Lower leg skin (tissue), 4 donors: ENCODE data around the gene PACRG. TPM values are rescaled to one million over a fixed set of nuclear protein-coding genes. Genes with fewer than 3 reads are reported as not detected.

ENCODE experiments used
- DNase-seq, 2 donors: peaks; one replicate each; pipeline ENCODE4 v3.0.0-alpha.2; 2019; ENCODE audit warnings: low spot score in 2 of 2
- H3K4me3 ChIP-seq: fragments of 200-600 bp; sonication (generic); 2 replicates; pipeline ENCODE4 v1.5.1; 2017; ENCODE audit warnings: mild to moderate bottlenecking, low read depth; ENCODE audit not compliant: poor library complexity, severe bottlenecking
- POLR2A ChIP-seq, 2 donors: fragments of 450-650 bp; IDR thresholded peaks; one replicate each; pipeline ENCODE4 v1.6.1; 2016 to 2017; ENCODE audit warnings: antibody characterized with exemption in 2 of 2, mild to moderate bottlenecking in 1 of 2, moderate library complexity in 1 of 2
- WGBS, 2 donors: methylation state at CpG; one replicate each; pipeline ENCODE4 v1.1.5; 2018; 5-methylcytosine and 5-hydroxymethylcytosine counted together
- intact Hi-C: fragments of 100-400 bp; cut with DNase I; formaldehyde crosslinking; loops from one replicate; pipeline ENCODE4 v1.15.0; 2023; ENCODE audit warnings: low total_unique reads
- total RNA-seq, 4 donors: library from RNA; depleted of rRNA; stranded (reverse); fragments of >200 nt; gene quantifications; one replicate each; pipeline ENCODE4 v1.1.0, GENCODE V29; 2016
- TF ChIP-seq, protein P1 (sequence below), 3 donors: fragments of 450-650 bp; IDR thresholded peaks; one replicate each; pipeline ENCODE4 v1.5.1; 2016; ENCODE audit warnings: antibody characterized with exemption in 3 of 3, mild to moderate bottlenecking in 3 of 3, moderate library complexity in 2 of 3

PACRG gene
- total RNA-seq, 4 donors from 2014 or later = 0.38 to 3.9 (median 3.4) TPM; not detected in 1

DNA sequence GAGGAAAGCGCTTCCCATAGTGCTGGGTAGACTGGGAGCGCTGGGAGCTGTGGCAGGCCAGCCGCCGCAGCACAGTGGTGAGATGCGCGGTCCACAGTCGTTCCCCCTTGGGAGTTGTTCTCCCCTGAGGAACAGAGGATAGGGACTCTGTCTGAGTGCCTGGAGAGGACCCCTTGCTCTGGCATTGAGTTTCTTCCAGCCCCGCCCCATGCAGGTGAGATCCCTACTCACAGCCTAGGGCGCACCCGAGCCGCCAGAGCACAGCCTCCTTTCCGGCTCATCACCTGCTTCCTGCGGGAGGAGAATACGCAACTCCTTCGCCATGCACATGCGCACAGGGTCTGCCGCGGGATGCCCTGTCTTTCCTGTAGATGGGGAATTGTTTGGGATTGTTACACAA lies 140.6 kb downstream of the PACRG start:
- TF ChIP-seq POLR2A (IDR thresholded peaks at IDR 0.05) = no peak
- TF ChIP-seq, protein P1, sequence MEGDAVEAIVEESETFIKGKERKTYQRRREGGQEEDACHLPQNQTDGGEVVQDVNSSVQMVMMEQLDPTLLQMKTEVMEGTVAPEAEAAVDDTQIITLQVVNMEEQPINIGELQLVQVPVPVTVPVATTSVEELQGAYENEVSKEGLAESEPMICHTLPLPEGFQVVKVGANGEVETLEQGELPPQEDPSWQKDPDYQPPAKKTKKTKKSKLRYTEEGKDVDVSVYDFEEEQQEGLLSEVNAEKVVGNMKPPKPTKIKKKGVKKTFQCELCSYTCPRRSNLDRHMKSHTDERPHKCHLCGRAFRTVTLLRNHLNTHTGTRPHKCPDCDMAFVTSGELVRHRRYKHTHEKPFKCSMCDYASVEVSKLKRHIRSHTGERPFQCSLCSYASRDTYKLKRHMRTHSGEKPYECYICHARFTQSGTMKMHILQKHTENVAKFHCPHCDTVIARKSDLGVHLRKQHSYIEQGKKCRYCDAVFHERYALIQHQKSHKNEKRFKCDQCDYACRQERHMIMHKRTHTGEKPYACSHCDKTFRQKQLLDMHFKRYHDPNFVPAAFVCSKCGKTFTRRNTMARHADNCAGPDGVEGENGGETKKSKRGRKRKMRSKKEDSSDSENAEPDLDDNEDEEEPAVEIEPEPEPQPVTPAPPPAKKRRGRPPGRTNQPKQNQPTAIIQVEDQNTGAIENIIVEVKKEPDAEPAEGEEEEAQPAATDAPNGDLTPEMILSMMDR (IDR thresholded peaks at IDR 0.05) = no peak
- no peak for DNase-seq
- WGBS, 2 donors = 88 to 92% methylated on average over 18 of the region's 18 CpGs
- no peak overlapping the region for H3K4me3 ChIP-seq
- intact Hi-C loops = no loop called here

DNA sequence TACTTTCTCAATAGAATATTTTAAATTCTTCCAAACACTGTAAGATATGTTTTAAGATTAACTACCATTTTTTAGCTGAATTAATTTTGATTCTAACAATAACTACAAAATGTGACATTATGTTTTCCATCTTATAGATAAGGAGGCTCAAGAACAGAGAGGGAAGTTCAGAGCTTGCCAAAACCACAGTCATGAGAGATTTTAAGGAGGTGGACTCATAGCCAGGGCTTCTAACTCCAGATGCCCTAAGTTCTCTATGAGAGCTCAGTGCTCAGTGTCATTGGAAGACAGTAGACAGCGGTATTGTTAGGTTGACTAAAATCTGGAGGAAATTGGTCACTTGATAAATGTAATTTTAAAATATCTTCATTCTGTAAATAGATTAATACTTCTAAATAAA lies 144.2 kb downstream of the PACRG start:
- DNase-seq = no peak
- WGBS, 2 donors = 89 to 93% methylated on average over 1 of the region's 1 CpG
- intact Hi-C loops = no loop called here
- no peak overlapping the region for H3K4me3 ChIP-seq
- TF ChIP-seq, protein P1 (IDR thresholded peaks at IDR 0.05) = no peak
- TF ChIP-seq POLR2A (IDR thresholded peaks at IDR 0.05) = no peak

DNA sequence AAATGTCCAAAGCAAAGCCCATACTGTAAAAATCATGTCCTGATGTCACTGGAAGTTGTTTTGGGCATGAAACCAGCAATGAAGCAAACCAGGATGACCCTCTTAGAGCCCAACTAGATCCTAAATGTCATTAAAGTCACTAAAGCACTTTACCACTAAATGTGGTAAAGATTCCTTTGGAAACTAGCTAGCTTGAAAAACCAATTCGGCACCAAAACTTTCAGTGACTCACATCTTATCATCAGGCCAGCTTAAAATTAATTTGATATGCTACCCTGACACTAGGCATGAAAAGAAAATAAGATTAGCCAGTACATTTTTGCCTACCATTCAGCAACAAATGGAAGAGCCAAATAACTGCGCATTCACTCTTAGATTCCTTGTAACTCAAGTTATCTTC lies 145.8 kb downstream of the PACRG start:
- no peak overlapping the region for H3K4me3 ChIP-seq
- intact Hi-C loops = no loop called here
- WGBS, 2 donors = 73 to 85% methylated on average over 2 of the region's 2 CpGs
- no peak for TF ChIP-seq POLR2A (IDR thresholded peaks at IDR 0.05)
- TF ChIP-seq, protein P1 (IDR thresholded peaks at IDR 0.05) = no peak
- DNase-seq = no peak

DNA sequence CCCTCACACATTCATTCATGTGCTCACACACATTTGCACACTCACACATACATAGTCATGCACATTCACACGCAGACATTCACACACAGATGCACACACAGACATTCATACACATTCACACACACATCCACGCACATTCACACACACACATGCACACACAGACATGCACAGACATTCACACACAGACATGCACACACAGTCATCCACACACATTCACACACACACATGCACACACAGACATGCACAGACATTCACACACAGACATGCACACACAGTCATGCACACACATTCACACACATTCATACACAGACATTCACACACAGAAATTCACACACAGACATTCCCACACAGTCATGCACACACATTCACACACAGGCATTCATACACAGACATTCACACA lies 147.3 kb downstream of the PACRG start:
- no peak overlapping the region for H3K4me3 ChIP-seq
- 92 to 96% methylated on average over 2 of the region's 2 CpGs for WGBS, 2 donors
- TF ChIP-seq, protein P1 (IDR thresholded peaks at IDR 0.05) = no peak
- TF ChIP-seq POLR2A (IDR thresholded peaks at IDR 0.05) = no peak
- DNase-seq = no peak
- intact Hi-C loops = no loop called here

DNA sequence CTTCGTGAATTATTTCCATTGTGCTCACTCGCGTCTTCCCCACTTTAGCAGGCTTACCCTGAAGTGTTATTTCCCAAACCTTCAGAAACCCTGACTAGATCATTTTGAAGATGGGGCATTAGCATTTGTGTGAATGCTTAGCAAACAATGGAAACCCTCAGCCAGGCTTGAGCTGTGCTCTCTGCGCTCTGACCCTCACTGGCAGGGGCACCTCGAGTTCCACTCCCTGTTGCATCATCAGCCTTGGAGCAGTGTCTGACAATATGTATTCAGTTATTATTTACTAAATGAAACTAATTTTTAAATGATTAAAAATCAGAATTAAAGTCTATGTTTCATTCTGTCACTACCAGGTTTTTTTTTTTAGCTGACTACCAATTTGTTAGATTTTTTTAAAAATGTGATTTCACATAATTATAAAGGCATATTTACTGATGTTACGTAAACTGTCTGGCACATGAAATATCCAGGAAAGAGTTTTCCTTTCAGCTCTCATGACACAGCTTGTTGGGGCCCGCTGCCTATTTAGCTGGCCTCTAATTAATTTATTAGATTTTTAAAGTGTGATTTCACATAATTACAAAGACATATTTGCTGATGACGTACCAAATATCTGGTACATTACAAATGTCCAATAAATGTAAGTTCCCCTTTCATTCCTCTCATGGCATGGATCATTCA lies 155.2 kb downstream of the PACRG start:
- no peak for DNase-seq
- WGBS, 2 donors = 64 to 67% methylated on average over 8 of the region's 8 CpGs
- TF ChIP-seq, protein P1 (IDR thresholded peaks at IDR 0.05) = no peak
- TF ChIP-seq POLR2A (IDR thresholded peaks at IDR 0.05) = no peak
- no peak overlapping the region for H3K4me3 ChIP-seq
- intact Hi-C loops = no loop called here
